Liver (tissue), 9 donors: Measurements from ENCODE around the gene FARS2. TPM values are rescaled to one million over a fixed set of nuclear protein-coding genes. Genes with fewer than 3 reads are reported as not detected.

Source experiments
- DNase-seq: peaks from one replicate; pipeline ENCODE4 v3.0.0-alpha.2; 2017; ENCODE audit warnings: low spot score
- H3K27ac ChIP-seq, 2 donors: one replicate each; pipeline ENCODE4 v1.7.0; 2013; ENCODE audit warnings: inconsistent platforms in 2 of 2, low read length in 2 of 2, control low read depth in 1 of 2, low read depth in 1 of 2, mild to moderate bottlenecking in 1 of 2
- H3K27me3 ChIP-seq, 4 donors: one replicate each; pipeline versions ENCODE4 v1.6.1 to v1.7.0; 2013; ENCODE audit warnings: low read length in 3 of 4, inconsistent platforms in 1 of 4, mild to moderate bottlenecking in 1 of 4, moderate library complexity in 1 of 4; ENCODE audit not compliant: control insufficient read depth in 4 of 4, insufficient read depth in 4 of 4
- H3K36me3 ChIP-seq, 4 donors: one replicate each; pipeline versions ENCODE4 v1.6.1 to v1.7.0; 2013; ENCODE audit warnings: low read length in 3 of 4, mild to moderate bottlenecking in 3 of 4, low read depth in 1 of 4, moderate library complexity in 1 of 4; ENCODE audit not compliant: control insufficient read depth in 4 of 4, insufficient read depth in 3 of 4
- H3K4me1 ChIP-seq, 4 donors: one replicate each; pipeline versions ENCODE4 v1.6.1 to v1.7.0; 2013; ENCODE audit warnings: low read length in 3 of 4, mild to moderate bottlenecking in 3 of 4, moderate library complexity in 1 of 4; ENCODE audit not compliant: control insufficient read depth in 4 of 4, insufficient read depth in 4 of 4
- H3K4me3 ChIP-seq, 3 donors: one replicate each; pipeline versions ENCODE4 v1.6.1 to v1.7.0; 2013; ENCODE audit warnings: low read length in 3 of 3, control low read depth in 1 of 3, low read depth in 1 of 3, mild to moderate bottlenecking in 1 of 3
- H3K9ac ChIP-seq, 2 donors: one replicate each; pipeline ENCODE4 v1.7.0; 2013; ENCODE audit warnings: low read length in 2 of 2, mild to moderate bottlenecking in 2 of 2, moderate library complexity in 2 of 2, control low read depth in 1 of 2, low read depth in 1 of 2
- H3K9me3 ChIP-seq, 4 donors: one replicate each; pipeline versions ENCODE4 v1.6.1 to v1.7.0; 2013; ENCODE audit warnings: low read length in 3 of 4; ENCODE audit not compliant: control insufficient read depth in 4 of 4
- CTCF ChIP-seq: fragments of 150-350 bp; IDR thresholded peaks from 2 replicates; pipeline ENCODE4 v1.5.1; 2017; ENCODE audit warnings: improper control_type of control experiment, low read depth, low read length; ENCODE audit not compliant: missing input control
- EGR1 ChIP-seq, 2 donors: IDR thresholded peaks; 2 replicates each; pipeline ENCODE4 v1.6.1; 2016 to 2018; ENCODE audit warnings: antibody characterized with exemption in 2 of 2, low read depth in 2 of 2
- FOXA1 ChIP-seq: IDR thresholded peaks from 2 replicates; pipeline ENCODE4 v1.6.1; 2016; ENCODE audit warnings: antibody characterized with exemption
- FOXA2 ChIP-seq: IDR thresholded peaks from 2 replicates; pipeline ENCODE4 v1.6.1; 2016; ENCODE audit warnings: antibody characterized with exemption
- GABPA ChIP-seq, 2 donors: IDR thresholded peaks in 1 of 2; conservative IDR thresholded peaks in 1 of 2; 2 replicates each; pipeline ENCODE4 v1.6.1; 2016; ENCODE audit warnings: antibody characterized with exemption in 2 of 2, mild to moderate bottlenecking in 1 of 2, moderate library complexity in 1 of 2
- HNF4A ChIP-seq, 2 donors: conservative IDR thresholded peaks; 2 replicates each; pipeline ENCODE4 v1.6.1; 2016; ENCODE audit warnings: antibody characterized with exemption in 2 of 2, mild to moderate bottlenecking in 2 of 2
- HNF4G ChIP-seq: IDR thresholded peaks from 2 replicates; pipeline ENCODE4 v1.6.1; 2016; ENCODE audit warnings: antibody characterized with exemption
- MAX ChIP-seq: IDR thresholded peaks from 2 replicates; pipeline ENCODE4 v1.6.1; 2016; ENCODE audit warnings: antibody characterized with exemption
- NR2F2 ChIP-seq: IDR thresholded peaks from 2 replicates; pipeline ENCODE4 v1.6.1; 2016; ENCODE audit warnings: antibody characterized with exemption
- RAD21 ChIP-seq, 2 donors: IDR thresholded peaks; 2 replicates each; pipeline ENCODE4 v1.6.1; 2016; ENCODE audit warnings: antibody characterized with exemption in 2 of 2, mild to moderate bottlenecking in 2 of 2
- REST ChIP-seq: IDR thresholded peaks from 2 replicates; pipeline ENCODE4 v1.6.1; 2016; ENCODE audit warnings: antibody characterized with exemption, mild to moderate bottlenecking
- RXRA ChIP-seq, 2 donors: IDR thresholded peaks; 2 replicates each; pipeline ENCODE4 v1.6.1; 2017 to 2018; ENCODE audit warnings: antibody characterized with exemption in 2 of 2, mild to moderate bottlenecking in 1 of 2
- SP1 ChIP-seq: IDR thresholded peaks from 2 replicates; pipeline ENCODE4 v1.6.1; 2018; ENCODE audit warnings: antibody characterized with exemption, mild to moderate bottlenecking
- YY1 ChIP-seq: IDR thresholded peaks from 2 replicates; pipeline ENCODE4 v1.6.1; 2016; ENCODE audit warnings: antibody characterized with exemption, mild to moderate bottlenecking
- WGBS: extraction: QIAGEN DNeasy Blood & Tissue Kit; methylation state at CpG from one replicate; pipeline ENCODE4 v1.1.7; 2013; 5-methylcytosine and 5-hydroxymethylcytosine counted together
- polyA plus RNA-seq, 2 donors: library from polyadenylated mRNA; stranded (reverse) in 1 of 2; unstranded in 1 of 2; fragments of 200-250 nt in 1 of 2; fragments of >200 nt in 1 of 2; fragmentation: Nextera tagmentation in 1 of 2; extraction: Ambion mirVana in 1 of 2; gene quantifications; one replicate each; pipeline versions ENCODE4 v1.2.1 to v1.2.3, GENCODE V29; 2013 to 2015
- total RNA-seq, 2 donors: library from RNA; depleted of rRNA; stranded (reverse); fragments of >200 nt; gene quantifications; one replicate each; pipeline ENCODE4 v1.2.3, GENCODE V29; 2014
- donor health status: healthy.
- donor health status: healthy.
- donor health status: healthy.
- donor health status: healthy.
- donor health status: healthy.

The FARS2 gene
- total and polyA plus RNA-seq, 4 donors: 7.8 to 25.9 (median 11.2) TPM

- H3K9me3 ChIP-seq: no peaks in the 10 kb centered on the region
- no peak overlapping the region for H3K27ac ChIP-seq
- no peak overlapping the region for H3K9ac ChIP-seq
- no peak overlapping the region for H3K4me3 ChIP-seq
- no peaks in the 10 kb centered on the region for H3K27me3 ChIP-seq
- TF ChIP-seq EGR1 (IDR thresholded peaks at IDR 0.05; ENCODE audit: low read depth in 2 of 2): no peak
- no peak for TF ChIP-seq RXRA (IDR thresholded peaks at IDR 0.05)
- no peak for TF ChIP-seq SP1
- TF ChIP-seq FOXA2: no peak
- TF ChIP-seq NR2F2: no peak
- TF ChIP-seq CTCF: no peak
- no peak for TF ChIP-seq GABPA (IDR thresholded peaks at IDR 0.05 in 1 of 2, conservative IDR thresholded peaks at IDR 0.05 in 1 of 2)
- no peak for TF ChIP-seq RAD21 (IDR thresholded peaks at IDR 0.05)
- TF ChIP-seq HNF4A (conservative IDR thresholded peaks at IDR 0.05): no peak
- no peak for TF ChIP-seq MAX
- no peak for TF ChIP-seq REST
- TF ChIP-seq FOXA1: no peak
- no peak for TF ChIP-seq HNF4G
- no peaks in the 10 kb centered on the region for H3K36me3 ChIP-seq
- H3K4me1 ChIP-seq: no peaks in the 10 kb centered on the region
- no peak for DNase-seq
- WGBS: 89% methylated on average over 1 of the region's 1 CpG
Observed at GRCh38 chr6:5220443-5220842, 40.9 kb upstream of the FARS2 start.

- WGBS: 96% methylated on average over 6 of the region's 6 CpGs
Observed at GRCh38 chr6:5223309-5223708, 38.0 kb upstream of the FARS2 start.

More at GRCh38 chr6:5223309-5223708, 38.0 kb upstream of the FARS2 start:
- Histone ChIP-seq H3K4me1 (no peaks in the 10 kb centered on the region), H3K36me3 (no peaks in the 10 kb centered on the region), H3K27me3 (no peaks in the 10 kb centered on the region), H3K9ac (no peak overlapping the region), H3K9me3 (no peaks in the 10 kb centered on the region), H3K4me3 (no peak overlapping the region), H3K27ac (no peak overlapping the region)
- DNase-seq: no peak
- no peak for TF ChIP-seq CTCF
- no peak for TF ChIP-seq YY1
- no peak for TF ChIP-seq HNF4G
- no peak for TF ChIP-seq RAD21 (IDR thresholded peaks at IDR 0.05)
- TF ChIP-seq NR2F2: no peak
